SU-DHL-6 (cell line): ENCODE data around the gene GPR150.

ENCODE experiments used
- CTCF ChIP-seq: fragments of 200-600 bp; sonication (generic); IDR thresholded peaks from one replicate; pipeline ENCODE4 v1.5.1; 2017; ENCODE audit warnings: antibody characterized with exemption, mild to moderate bottlenecking, low read length, moderate library complexity; ENCODE audit not compliant: insufficient read depth, poor library complexity, severe bottlenecking
- EZH2phosphoT487 ChIP-seq: fragments of 200-600 bp; sonication (generic), shearing (Covaris generic); conservative IDR thresholded peaks from 2 replicates; pipeline ENCODE4 v1.6.1; 2018; ENCODE audit warnings: mild to moderate bottlenecking, antibody characterized with exemption, low read length, moderate library complexity, mixed read lengths

GRCh38 chr5:95649274-95649673 lies 29.4 kb downstream of the GPR150 start:
- TF ChIP-seq CTCF (no peak), EZH2phosphoT487 (no peak)
